HL-60/S4 (cell line): ENCODE results near the gene TRRAP.

Source experiments
- in situ Hi-C: fragments of 300-500 bp; cut with MboI; formaldehyde crosslinking; loops from 2 replicates; pipeline ENCODE4 v1.14.3; 2022; ENCODE audit warnings: low sequenced_read_pairs

Gene TRRAP

GRCh38 chr7:98943336-98943735 lies 65.0 kb downstream of the TRRAP start:
- in situ Hi-C loops: no loop called here

- in situ Hi-C loops: no loop called here
These were observed 66.1 kb downstream of the TRRAP start for GRCh38 chr7:98944386-98944785.

- in situ Hi-C loops: no loop called here
These were observed 67.5 kb downstream of the TRRAP start for GRCh38 chr7:98945852-98946251.

- in situ Hi-C loops: no loop called here
These were observed 68.1 kb downstream of the TRRAP start for GRCh38 chr7:98946389-98946788.

- in situ Hi-C loops: no loop called here
These were observed 71.2 kb downstream of the TRRAP start for GRCh38 chr7:98949336-98950044.

- in situ Hi-C loops: no loop called here
These were observed 77.7 kb downstream of the TRRAP start for GRCh38 chr7:98955992-98956391.

- in situ Hi-C loops: no loop called here
These were observed 78.1 kb downstream of the TRRAP start for GRCh38 chr7:98956469-98956868.

GRCh38 chr7:98956937-98957336 lies 78.6 kb downstream of the TRRAP start:
- in situ Hi-C loops: no loop called here

GRCh38 chr7:98957766-98958165 lies 79.4 kb downstream of the TRRAP start:
- in situ Hi-C loops: no loop called here

GRCh38 chr7:98958968-98959367 lies 80.6 kb downstream of the TRRAP start:
- in situ Hi-C loops: no loop called here

GRCh38 chr7:98963305-98963704 lies 85.0 kb downstream of the TRRAP start:
- in situ Hi-C loops: no loop called here

- in situ Hi-C loops: no loop called here
These were observed 86.3 kb downstream of the TRRAP start for GRCh38 chr7:98964596-98964995.

- in situ Hi-C loops: no loop called here
These were observed 90.3 kb downstream of the TRRAP start for GRCh38 chr7:98968621-98969020.

- in situ Hi-C loops: no loop called here
These were observed 91.1 kb downstream of the TRRAP start for GRCh38 chr7:98969386-98969785.

GRCh38 chr7:98970016-98970615 lies 91.8 kb downstream of the TRRAP start:
- in situ Hi-C loops: no loop called here

GRCh38 chr7:98970805-98971204 lies 92.5 kb downstream of the TRRAP start:
- in situ Hi-C loops: no loop called here

GRCh38 chr7:98974205-98974604 lies 95.9 kb downstream of the TRRAP start:
- in situ Hi-C loops: no loop called here

- in situ Hi-C loops: no loop called here
These were observed 96.8 kb downstream of the TRRAP start for GRCh38 chr7:98974906-98975816.

GRCh38 chr7:98976396-98977185 lies 98.3 kb downstream of the TRRAP start:
- in situ Hi-C loops: no loop called here

GRCh38 chr7:98978672-98979071 lies 100.3 kb downstream of the TRRAP start:
- in situ Hi-C loops: no loop called here

- in situ Hi-C loops: no loop called here
These were observed 103.4 kb downstream of the TRRAP start for GRCh38 chr7:98981701-98982100.
